Activated gamma-delta T cell (primary cell): Measurements from ENCODE around the gene TNK2.
"Not testable (repeated sequence)": the region's sequence is repeated elsewhere in the genome, so short reads cannot be mapped to it uniquely, and the experiment has no call there.

Source experiments
- DNase-seq: peaks from one replicate; lab custom pipeline; 2025; lab: John Stamatoyannopoulos, UW

Gene TNK2

GRCh38 chr3:195870442-195870841 lies 37.9 kb downstream of the TNK2 start:
- no peak for DNase-seq

DNA sequence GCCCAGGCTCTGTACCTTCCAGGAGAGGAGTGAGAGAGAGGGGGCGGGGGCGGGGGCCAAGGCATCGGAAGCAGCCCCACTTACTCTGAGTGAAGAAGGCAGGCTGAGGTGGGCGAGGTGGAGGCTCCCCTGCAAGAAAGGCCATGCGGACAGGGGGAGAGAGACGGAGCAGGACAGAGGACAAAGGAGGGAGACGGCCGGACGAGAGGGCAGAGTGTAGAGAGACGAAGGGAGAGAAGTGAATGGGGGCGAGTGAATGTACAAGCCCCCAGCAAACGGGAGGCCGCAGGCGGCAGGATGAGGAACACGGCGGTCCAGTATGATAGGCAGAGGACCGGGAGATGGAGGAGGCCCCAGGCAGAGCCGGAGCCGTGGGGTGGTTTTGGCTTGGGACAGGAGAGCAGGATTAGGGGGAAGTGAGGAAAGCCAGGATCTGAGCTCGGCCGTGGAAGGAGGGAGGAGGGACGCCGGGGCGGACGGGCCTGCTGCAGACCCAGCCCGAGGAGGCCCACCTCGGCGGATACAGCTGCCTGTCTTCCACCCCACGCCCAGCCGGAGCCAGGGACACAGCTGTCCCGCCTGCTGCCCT lies 38.8 kb downstream of the TNK2 start:
- no peak for DNase-seq

DNA sequence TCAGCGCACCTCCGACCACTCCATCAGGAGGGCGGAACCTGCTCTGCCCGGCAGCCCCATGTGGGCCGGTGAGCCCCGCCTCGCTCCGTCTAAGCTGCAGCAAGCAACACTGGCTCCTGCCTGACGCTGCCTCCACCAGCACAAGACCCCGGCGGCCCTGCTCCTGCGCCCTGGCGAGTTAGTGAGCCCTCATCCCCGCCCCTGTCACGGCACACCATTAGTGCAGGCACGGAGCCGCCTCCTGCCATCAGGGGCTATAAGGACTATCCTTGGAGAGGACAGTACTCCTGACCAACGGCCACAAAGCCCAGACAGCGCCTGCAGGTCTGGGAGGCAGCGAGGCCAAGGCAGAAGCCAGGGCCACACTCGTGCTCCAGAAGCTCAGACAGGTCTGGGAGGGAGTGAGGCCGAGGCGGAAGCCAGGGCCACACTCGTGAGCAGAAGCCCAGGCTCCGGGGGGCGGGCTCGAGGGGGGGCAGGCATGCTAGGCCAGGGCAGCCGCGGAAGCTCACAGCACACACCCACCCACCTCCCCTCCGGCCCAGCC lies 39.4 kb downstream of the TNK2 start:
- no peak for DNase-seq

- no peak for DNase-seq
These were observed 40.0 kb downstream of the TNK2 start for GRCh38 chr3:195868336-195868865.

GRCh38 chr3:195867631-195868335 lies 40.6 kb downstream of the TNK2 start:
- DNase-seq = no peak

DNA sequence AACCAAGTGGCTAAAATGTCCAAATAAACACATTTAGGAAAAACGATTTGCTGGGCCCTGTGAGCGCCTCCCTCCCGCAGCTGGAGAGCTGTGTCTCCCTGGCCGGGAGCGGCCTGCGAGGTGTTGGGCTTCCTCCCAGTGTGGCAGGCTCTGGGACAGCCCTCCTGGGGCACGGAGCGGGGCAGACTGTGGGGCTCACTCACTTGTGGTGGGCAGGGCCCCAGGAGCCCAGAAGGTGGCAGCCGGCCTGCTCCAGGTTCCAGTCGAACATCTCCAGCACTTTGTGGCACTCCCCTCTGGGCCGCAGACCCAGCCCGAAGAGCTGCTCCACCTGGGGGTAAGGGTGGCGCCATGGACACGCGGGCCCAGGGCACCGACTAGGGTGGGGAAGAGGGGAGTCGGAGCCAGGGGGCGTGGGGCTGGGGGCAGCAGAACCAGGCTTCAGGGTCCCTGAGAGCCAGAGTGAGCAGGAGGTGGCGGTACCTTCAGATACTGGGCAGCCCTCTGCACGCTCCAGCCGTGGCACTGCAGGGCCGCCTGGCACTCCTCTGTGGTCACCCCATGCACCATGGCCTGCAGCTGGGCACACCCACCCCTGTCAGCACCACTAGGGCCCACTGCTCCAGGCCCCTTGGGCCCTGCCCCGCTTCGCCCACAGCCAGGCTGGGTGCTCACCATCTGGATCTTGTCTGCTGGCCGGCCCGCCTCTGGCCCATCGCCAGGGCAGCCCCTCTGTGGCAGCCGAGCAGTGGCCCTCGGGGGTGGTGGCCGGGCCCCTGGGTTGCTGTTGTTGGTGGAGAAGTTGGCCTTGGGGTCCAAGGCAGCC lies 41.5 kb downstream of the TNK2 start:
- DNase-seq = no peak

GRCh38 chr3:195865752-195866151 lies 42.6 kb downstream of the TNK2 start:
- no peak for DNase-seq

GRCh38 chr3:195863121-195864061 lies 45.0 kb downstream of the TNK2 start:
- peak; percentile 30 for DNase-seq

DNA sequence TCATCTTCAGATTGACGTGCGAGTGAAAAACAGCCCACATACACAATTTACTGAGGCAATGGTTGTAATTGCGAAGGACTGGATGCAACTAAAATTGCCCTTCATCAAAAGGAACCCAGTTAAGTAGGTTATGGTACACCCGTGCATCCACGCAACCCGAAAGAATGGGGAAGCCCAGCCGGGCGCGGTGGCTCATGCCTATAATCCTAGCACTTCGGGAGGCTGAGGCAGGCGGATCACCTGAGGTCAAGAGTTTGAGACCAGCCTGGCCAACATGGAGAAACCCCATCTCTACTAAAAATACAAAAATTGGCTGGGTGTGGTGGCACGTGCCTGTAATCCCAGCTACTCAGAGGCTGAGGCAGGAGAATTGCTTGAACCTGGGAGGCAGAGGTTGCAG lies 46.0 kb downstream of the TNK2 start:
- DNase-seq = not testable (repeated sequence)

GRCh38 chr3:195860456-195860855 lies 47.9 kb downstream of the TNK2 start:
- no peak for DNase-seq

- no peak for DNase-seq
These were observed 48.4 kb downstream of the TNK2 start for GRCh38 chr3:195859846-195860411.

DNA sequence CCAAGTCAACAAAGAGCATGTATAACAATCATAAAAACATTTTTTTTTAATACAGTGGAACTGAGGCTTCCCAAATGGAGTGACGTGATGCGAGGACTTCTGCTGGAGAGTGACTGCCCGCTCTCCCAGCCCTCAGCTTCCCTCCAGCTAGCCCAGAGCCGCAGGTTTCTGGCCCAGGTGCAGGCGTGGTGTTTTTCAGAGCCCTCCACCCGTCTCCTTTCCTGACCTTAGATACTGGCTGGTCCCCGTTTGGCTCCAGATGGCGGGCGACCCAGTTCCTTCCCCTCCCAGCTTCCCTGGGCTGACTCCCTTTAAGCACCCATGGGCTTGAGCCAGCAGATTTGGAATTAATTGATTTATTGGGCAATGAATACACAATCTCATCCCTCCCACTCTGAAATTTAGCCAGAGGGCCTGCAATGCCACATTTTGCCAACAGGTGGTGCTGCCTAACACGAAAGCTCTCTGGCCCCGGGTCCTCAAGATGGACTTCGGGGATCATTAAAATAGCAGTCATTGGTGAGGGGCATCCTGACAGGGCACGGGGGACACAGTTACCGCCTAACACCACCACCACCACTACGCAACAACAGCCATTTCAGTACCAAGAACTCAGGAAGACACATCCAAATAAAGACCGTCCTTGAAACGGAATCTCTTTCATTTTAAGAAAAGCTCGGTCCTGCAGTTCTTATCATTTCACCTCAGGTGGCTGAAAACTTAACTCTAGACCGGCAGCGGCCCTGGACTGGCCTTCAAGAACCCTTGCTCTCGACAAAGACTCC lies 49.1 kb downstream of the TNK2 start:
- DNase-seq = no peak

DNA sequence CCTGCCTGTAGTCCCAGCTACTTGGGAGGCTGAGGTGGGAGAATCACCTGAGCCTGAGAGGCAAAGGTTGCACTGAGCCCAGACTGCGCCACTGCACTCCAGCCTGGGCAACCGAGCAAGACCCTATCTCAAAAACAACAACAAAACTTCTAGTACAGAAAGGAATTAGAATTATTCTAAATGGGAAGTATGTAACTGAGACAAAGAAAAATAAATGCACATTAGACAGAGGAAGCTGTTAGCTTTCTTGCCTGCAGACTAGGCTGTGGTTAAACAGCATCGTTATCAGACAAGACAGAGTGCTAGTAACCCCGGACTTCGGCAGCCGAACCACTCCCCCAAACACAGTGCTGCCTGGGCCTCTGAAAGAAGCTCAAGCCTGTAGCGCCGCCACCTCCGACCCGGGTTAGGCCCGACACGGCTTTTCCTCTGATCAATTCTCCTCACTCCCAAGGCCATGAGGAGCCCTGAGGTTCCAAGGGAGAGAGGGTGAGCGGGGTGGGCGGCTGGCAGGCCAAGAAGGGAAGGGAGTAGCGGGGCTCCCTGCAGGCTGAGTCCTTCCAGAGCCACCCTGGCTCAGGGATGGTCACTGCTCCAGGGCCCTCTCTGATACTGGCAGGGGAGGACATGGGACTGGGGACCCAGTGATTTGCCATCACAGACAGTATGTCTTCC lies 51.8 kb downstream of the TNK2 start:
- no peak for DNase-seq

DNA sequence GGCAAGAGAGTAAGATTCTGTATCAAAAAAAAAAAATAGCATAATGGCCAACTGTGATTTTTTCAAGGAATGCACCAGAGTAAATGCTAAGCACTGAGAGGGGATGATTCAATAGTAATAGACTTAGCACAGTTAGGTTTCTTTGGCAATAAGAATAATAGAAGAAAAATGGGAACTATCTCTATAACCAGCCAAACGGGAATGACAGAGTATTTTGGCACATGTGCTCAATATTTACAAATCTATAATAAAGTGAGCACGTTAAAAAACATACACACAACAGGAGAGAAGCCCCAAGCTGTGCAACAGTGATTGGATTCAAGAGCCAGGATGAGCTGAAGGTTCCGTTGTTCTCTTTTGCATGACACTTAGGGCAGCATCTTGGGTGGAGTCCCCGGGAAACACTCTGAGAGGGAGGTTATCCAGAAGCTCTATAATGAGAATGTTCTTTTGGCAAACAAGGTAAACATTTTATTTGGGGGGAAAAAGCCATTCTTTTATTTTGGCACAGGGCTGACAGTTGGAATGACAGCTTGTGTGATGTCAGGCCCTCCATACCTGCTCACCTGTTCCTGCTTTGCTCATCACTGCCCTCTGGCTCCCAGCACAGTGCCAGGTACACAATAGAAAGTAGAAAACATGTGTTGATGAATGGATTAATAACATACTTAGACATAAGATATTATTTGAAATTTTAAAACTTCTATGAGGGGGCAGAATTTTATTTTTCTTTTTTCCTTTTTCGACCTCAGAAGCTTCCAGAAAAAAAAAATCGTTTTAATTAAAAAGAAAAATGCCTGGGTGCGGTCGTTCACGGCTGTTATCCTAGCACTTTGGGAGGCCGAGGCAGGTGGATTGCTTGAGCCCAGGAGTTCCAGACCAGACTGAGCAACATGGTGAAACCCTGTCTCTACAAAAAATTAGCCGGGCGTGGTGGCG lies 52.6 kb downstream of the TNK2 start:
- DNase-seq = no peak

GRCh38 chr3:195854628-195855294 lies 53.6 kb downstream of the TNK2 start:
- DNase-seq = no peak

GRCh38 chr3:195853996-195854395 lies 54.4 kb downstream of the TNK2 start:
- DNase-seq = no peak

GRCh38 chr3:195853036-195853435 lies 55.3 kb downstream of the TNK2 start:
- DNase-seq = no peak
